SK-N-SH (cell line): ENCODE results near the gene FCGBP.
"Not testable (repeated sequence)": the region's sequence is repeated elsewhere in the genome, so short reads cannot be mapped to it uniquely, and the experiment has no call there.

Experiments
- POLR2AphosphoS5 ChIP-seq: IDR thresholded peaks from 2 replicates; pipeline ENCODE4 v1.6.1; 2012; ENCODE audit warnings: low read depth, low read length
- YY1 ChIP-seq: IDR thresholded peaks from 2 replicates; pipeline ENCODE4 v1.4.0; 2012; ENCODE audit warnings: low read depth, mild to moderate bottlenecking

DNA sequence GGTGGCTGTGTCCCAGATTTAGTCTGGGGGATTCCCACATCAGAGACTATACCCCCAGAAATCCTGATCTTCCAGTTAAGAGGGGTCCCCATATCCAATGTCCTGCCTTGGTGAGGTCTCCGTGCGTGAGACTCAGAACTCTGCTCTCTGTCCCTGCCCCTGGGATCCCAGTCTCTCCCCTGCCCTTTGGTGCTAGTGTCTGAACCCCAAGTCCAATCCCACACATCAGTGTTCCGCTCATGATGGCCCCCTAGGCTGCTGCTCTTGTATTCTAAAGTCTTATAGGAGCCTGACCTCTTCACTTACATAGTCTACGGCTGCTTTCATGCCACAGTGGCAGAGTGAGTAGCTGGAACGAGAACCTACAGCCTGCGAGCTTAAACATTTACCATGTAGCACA is 35.6 kb downstream of the FCGBP start:
- TF ChIP-seq YY1, POLR2AphosphoS5: not testable (repeated sequence)
